Vagina (tissue), 2 donors: Measurements from ENCODE around the gene RNF144B. TPM values are rescaled to one million over a fixed set of nuclear protein-coding genes. Genes with fewer than 3 reads are reported as not detected.

ENCODE experiments used
- DNase-seq, 2 donors: peaks; one replicate each; pipeline ENCODE4 v3.0.0-alpha.2; 2017; ENCODE audit errors: extremely low spot score in 2 of 2
- H3K27ac ChIP-seq: fragments of 200-600 bp; sonication (generic); one replicate; pipeline ENCODE4 v1.5.1; 2019
- H3K27me3 ChIP-seq: fragments of 200-600 bp; sonication (generic); one replicate; pipeline ENCODE4 v1.5.1; 2019
- H3K36me3 ChIP-seq, 2 donors: fragments of 200-600 bp; sonication (generic); one replicate each; pipeline ENCODE4 v1.5.1; 2017 to 2019
- H3K4me1 ChIP-seq: fragments of 200-600 bp; sonication (generic); one replicate; pipeline ENCODE4 v1.5.1; 2019
- H3K4me3 ChIP-seq, 2 donors: fragments of 200-600 bp; sonication (generic); 1 replicate in 1 of 2; 2 replicates in 1 of 2; pipeline ENCODE4 v1.5.1; 2016 to 2019
- H3K9me3 ChIP-seq: fragments of 200-600 bp; sonication (generic); one replicate; pipeline ENCODE4 v1.5.1; 2019
- POLR2A ChIP-seq, 2 donors: fragments of 450-650 bp; IDR thresholded peaks; one replicate each; pipeline ENCODE4 v1.6.1; 2017; ENCODE audit warnings: antibody characterized with exemption in 2 of 2, mild to moderate bottlenecking in 2 of 2, moderate library complexity in 2 of 2
- POLR2AphosphoS5 ChIP-seq, 2 donors: sonication (generic); formaldehyde crosslinking; IDR thresholded peaks; one replicate each; pipeline ENCODE4 v1.9.0; 2017; ENCODE audit warnings: antibody characterized with exemption in 2 of 2, mild to moderate bottlenecking in 2 of 2, low read depth in 1 of 2; ENCODE audit not compliant: insufficient read depth in 1 of 2
- intact Hi-C: fragments of 100-400 bp; cut with DNase I; formaldehyde crosslinking; loops from one replicate; pipeline ENCODE4 v1.15.1; 2023
- total RNA-seq: library from RNA; depleted of rRNA; stranded (reverse); fragments of >200 nt; gene quantifications from one replicate; pipeline ENCODE4 v1.2.3, GENCODE V29; 2016
- TF ChIP-seq, protein P1 (sequence below), 3 experiments: fragments of 450-650 bp in 2 of 3; fragments of 200-600 bp in 1 of 3; sonication (generic) in 1 of 3; IDR thresholded peaks; one replicate each; pipeline ENCODE4 v1.5.1; 2017 to 2019; ENCODE audit warnings: antibody characterized with exemption in 3 of 3, mild to moderate bottlenecking in 2 of 3, moderate library complexity in 2 of 3

RNF144B gene
- total RNA-seq, 1 donor from 2014 or later = 6.9 TPM

DNA sequence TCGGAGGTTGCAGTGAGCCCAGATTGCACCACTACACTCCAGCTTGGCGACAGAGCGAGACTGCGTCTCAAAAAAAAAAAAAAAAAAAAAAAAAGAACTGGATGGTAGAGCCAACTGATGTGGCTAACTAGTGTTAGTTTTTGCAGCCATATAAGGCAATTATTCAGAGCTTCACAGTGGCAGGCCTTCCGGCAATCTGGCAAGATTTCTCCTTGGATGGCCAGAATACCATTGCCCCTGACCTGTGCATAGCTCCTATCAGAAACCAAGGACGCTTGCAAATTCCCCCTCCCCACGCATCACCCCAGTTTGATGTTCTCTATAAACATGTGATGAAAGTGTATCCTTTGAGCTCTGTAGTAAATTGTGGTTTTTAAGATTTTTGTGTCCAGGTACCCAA, 127.0 kb downstream of the RNF144B start:
- Histone ChIP-seq H3K27me3 (no peaks in the 10 kb centered on the region), H3K4me1 (no peaks in the 10 kb centered on the region), H3K27ac (no peak overlapping the region), H3K36me3 (no peaks in the 10 kb centered on the region), H3K4me3 (no peak overlapping the region), H3K9me3 (no peaks in the 10 kb centered on the region)
- DNase-seq = no peak
- TF ChIP-seq POLR2A (IDR thresholded peaks at IDR 0.05) (no peak), POLR2AphosphoS5 (IDR thresholded peaks at IDR 0.05; ENCODE audit: insufficient read depth in 1 of 2, low read depth in 1 of 2) (no peak)
- TF ChIP-seq, protein P1, sequence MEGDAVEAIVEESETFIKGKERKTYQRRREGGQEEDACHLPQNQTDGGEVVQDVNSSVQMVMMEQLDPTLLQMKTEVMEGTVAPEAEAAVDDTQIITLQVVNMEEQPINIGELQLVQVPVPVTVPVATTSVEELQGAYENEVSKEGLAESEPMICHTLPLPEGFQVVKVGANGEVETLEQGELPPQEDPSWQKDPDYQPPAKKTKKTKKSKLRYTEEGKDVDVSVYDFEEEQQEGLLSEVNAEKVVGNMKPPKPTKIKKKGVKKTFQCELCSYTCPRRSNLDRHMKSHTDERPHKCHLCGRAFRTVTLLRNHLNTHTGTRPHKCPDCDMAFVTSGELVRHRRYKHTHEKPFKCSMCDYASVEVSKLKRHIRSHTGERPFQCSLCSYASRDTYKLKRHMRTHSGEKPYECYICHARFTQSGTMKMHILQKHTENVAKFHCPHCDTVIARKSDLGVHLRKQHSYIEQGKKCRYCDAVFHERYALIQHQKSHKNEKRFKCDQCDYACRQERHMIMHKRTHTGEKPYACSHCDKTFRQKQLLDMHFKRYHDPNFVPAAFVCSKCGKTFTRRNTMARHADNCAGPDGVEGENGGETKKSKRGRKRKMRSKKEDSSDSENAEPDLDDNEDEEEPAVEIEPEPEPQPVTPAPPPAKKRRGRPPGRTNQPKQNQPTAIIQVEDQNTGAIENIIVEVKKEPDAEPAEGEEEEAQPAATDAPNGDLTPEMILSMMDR (IDR thresholded peaks at IDR 0.05) = no peak
- intact Hi-C loops = no loop called here

DNA sequence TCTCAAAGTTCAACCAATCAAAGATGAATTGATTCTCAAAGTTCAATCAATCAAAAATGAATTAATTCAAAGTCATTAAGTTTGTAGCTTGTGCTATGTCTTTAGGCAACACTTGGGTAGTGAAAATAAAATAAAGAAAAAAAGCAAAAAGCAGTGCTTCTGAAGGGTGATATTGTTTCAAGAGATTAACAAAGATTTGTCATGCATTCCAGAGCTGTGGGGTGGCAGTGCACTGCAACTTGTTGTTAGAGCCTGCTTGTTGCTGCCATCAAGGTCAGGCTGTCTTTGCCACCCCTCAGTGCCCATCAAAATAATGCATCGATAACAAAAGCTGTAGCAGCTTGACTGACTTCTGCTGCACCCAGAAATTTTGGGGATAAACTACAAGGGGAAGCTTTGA, 128.6 kb downstream of the RNF144B start:
- Histone ChIP-seq H3K27ac (no peak overlapping the region), H3K4me1 (no peaks in the 10 kb centered on the region), H3K27me3 (no peaks in the 10 kb centered on the region), H3K9me3 (no peaks in the 10 kb centered on the region), H3K36me3 (no peaks in the 10 kb centered on the region), H3K4me3 (no peak overlapping the region)
- no peak for TF ChIP-seq POLR2A (IDR thresholded peaks at IDR 0.05)
- no peak for DNase-seq
- intact Hi-C loops = no loop called here

Other genes with a start within 250 kb of the RNF144B start
- 11.0 TPM for gene TPMT, start 232.3 kb upstream of the RNF144B start, total RNA-seq
- 20.6 TPM for gene KDM1B, start 231.9 kb upstream of the RNF144B start, total RNA-seq
- 121 TPM for gene DEK, start 122.8 kb upstream of the RNF144B start, total RNA-seq